ENCODE results near the gene HTRA1.

DNA sequence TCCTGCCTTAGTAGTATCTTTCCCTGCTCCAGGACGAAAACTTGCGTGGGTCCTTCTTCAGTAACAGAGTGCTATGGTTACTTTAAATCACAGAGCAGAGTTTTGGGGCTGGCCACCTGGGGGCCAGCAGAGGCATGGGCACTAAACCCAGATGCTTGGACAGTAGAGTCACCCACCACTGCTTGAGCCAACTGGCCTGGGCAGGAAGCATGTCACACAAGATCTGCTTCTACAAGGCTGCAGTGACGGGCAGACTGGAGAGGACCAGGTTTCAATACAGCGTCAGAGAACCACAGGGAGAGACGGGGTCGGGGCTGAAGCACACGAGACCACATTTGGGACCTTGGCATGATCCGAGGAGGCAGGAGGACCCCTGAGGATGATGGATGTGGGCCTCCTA, 84.9 kb downstream of the HTRA1 start:
- TF ChIP-seq, protein P1, sequence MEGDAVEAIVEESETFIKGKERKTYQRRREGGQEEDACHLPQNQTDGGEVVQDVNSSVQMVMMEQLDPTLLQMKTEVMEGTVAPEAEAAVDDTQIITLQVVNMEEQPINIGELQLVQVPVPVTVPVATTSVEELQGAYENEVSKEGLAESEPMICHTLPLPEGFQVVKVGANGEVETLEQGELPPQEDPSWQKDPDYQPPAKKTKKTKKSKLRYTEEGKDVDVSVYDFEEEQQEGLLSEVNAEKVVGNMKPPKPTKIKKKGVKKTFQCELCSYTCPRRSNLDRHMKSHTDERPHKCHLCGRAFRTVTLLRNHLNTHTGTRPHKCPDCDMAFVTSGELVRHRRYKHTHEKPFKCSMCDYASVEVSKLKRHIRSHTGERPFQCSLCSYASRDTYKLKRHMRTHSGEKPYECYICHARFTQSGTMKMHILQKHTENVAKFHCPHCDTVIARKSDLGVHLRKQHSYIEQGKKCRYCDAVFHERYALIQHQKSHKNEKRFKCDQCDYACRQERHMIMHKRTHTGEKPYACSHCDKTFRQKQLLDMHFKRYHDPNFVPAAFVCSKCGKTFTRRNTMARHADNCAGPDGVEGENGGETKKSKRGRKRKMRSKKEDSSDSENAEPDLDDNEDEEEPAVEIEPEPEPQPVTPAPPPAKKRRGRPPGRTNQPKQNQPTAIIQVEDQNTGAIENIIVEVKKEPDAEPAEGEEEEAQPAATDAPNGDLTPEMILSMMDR (conservative IDR thresholded peaks at IDR 0.05; ENCODE audit: low read length) = no peak
- TF ChIP-seq EZH2phosphoT487 (IDR thresholded peaks at IDR 0.05; ENCODE audit: borderline replicate concordance) = no peak

Measured in Loucy (cell line).